Endothelial cell of umbilical vein (primary cell): Measurements from ENCODE around the gene ARID5A.

ENCODE experiments used
- EZH2 ChIP-seq: IDR thresholded peaks from 2 replicates; pipeline ENCODE4 v1.6.1; 2012; ENCODE audit warnings: borderline replicate concordance, low read depth, mild to moderate bottlenecking, moderate library complexity, low read length, inconsistent platforms; ENCODE audit not compliant: severe bottlenecking
- MAX ChIP-seq: IDR thresholded peaks from 2 replicates; pipeline ENCODE4 v1.6.1; 2011; ENCODE audit not compliant: insufficient read depth, insufficient read length
- TF ChIP-seq, protein P1 (sequence below), 2 donors: IDR thresholded peaks; 1 replicate in 1 of 2; 2 replicates in 1 of 2; pipeline ENCODE4 v1.5.1; 2011; ENCODE audit warnings: low read length in 2 of 2, mild to moderate bottlenecking in 2 of 2, moderate library complexity in 2 of 2, control low read depth in 1 of 2, inconsistent platforms in 1 of 2, low read depth in 1 of 2; ENCODE audit not compliant: insufficient read depth in 1 of 2; ENCODE audit errors: extremely low read depth in 1 of 2

DNA sequence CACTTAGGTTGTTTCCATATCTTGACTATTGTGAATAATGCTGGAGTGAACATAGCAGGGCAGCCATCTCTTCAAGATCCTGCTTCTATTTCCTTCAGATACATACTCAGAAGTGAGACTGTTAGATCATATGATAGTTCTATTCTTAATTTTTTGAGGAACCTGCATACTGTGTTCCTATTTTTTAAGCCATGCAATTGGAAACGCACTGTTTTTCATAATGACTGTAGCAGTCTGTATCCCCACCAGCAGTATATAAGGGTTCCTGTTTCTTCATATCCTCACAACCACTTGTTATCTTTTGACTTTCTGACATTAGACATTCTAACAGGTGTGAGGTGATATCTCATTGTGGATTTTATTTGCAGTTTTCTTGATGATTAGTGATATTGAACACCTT, 46.9 kb upstream of the ARID5A start:
- TF ChIP-seq, protein P1, sequence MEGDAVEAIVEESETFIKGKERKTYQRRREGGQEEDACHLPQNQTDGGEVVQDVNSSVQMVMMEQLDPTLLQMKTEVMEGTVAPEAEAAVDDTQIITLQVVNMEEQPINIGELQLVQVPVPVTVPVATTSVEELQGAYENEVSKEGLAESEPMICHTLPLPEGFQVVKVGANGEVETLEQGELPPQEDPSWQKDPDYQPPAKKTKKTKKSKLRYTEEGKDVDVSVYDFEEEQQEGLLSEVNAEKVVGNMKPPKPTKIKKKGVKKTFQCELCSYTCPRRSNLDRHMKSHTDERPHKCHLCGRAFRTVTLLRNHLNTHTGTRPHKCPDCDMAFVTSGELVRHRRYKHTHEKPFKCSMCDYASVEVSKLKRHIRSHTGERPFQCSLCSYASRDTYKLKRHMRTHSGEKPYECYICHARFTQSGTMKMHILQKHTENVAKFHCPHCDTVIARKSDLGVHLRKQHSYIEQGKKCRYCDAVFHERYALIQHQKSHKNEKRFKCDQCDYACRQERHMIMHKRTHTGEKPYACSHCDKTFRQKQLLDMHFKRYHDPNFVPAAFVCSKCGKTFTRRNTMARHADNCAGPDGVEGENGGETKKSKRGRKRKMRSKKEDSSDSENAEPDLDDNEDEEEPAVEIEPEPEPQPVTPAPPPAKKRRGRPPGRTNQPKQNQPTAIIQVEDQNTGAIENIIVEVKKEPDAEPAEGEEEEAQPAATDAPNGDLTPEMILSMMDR (IDR thresholded peaks at IDR 0.05; ENCODE audit: extremely low read depth in 1 of 2, insufficient read depth in 1 of 2, low read depth in 1 of 2, low read length in 2 of 2): no peak
- no peak for TF ChIP-seq EZH2
- TF ChIP-seq MAX: no peak
